Smooth muscle cell (in vitro differentiated cells): ENCODE results near the gene AMBP. TPM values are rescaled to one million over a fixed set of nuclear protein-coding genes. Genes with fewer than 3 reads are reported as not detected.

Experiments used
- DNase-seq: peaks from one replicate; lab custom pipeline; 2025; ENCODE audit not compliant: unreplicated experiment; lab: John Stamatoyannopoulos, UW
- H2AFZ ChIP-seq: fragments of 200-600 bp; sonication (generic); 2 replicates; pipeline ENCODE4 v1.6.0; 2016; ENCODE audit warnings: antibody characterized with exemption, low read depth, mild to moderate bottlenecking
- H3F3A ChIP-seq: fragments of 200-600 bp; sonication (generic); 2 replicates; pipeline ENCODE4 v1.6.0; 2017; ENCODE audit warnings: antibody characterized with exemption, low read depth
- H3K27ac ChIP-seq: fragments of 200-600 bp; sonication (generic); 2 replicates; pipeline ENCODE4 v1.5.1; 2016; ENCODE audit warnings: low read depth, mild to moderate bottlenecking
- H3K27me3 ChIP-seq: fragments of 200-600 bp; sonication (generic); 2 replicates; pipeline ENCODE4 v1.6.1; 2016; ENCODE audit warnings: low read depth, mild to moderate bottlenecking
- H3K36me3 ChIP-seq: fragments of 200-600 bp; sonication (generic); 2 replicates; pipeline ENCODE4 v1.5.1; 2016; ENCODE audit warnings: low read depth
- H3K4me1 ChIP-seq: fragments of 200-600 bp; sonication (generic); 2 replicates; pipeline ENCODE4 v1.5.1; 2016; ENCODE audit warnings: low read depth
- H3K4me2 ChIP-seq: fragments of 200-600 bp; sonication (generic); 2 replicates; pipeline ENCODE4 v1.6.0; 2016; ENCODE audit warnings: mild to moderate bottlenecking
- H3K4me3 ChIP-seq: fragments of 200-600 bp; sonication (generic); 2 replicates; pipeline ENCODE4 v1.5.1; 2016; ENCODE audit warnings: mild to moderate bottlenecking
- H3K79me2 ChIP-seq: fragments of 200-600 bp; sonication (generic); 2 replicates; pipeline ENCODE4 v1.6.0; 2016; ENCODE audit warnings: low read depth, mild to moderate bottlenecking
- H3K9ac ChIP-seq: fragments of 200-600 bp; sonication (generic); 2 replicates; pipeline ENCODE4 v1.6.0; 2016; ENCODE audit warnings: low read depth
- H3K9me3 ChIP-seq: fragments of 200-600 bp; sonication (generic); replicated peaks from 2 replicates; pipeline ENCODE4 v1.5.1; 2016; ENCODE audit warnings: low read depth
- H4K20me1 ChIP-seq: fragments of 200-600 bp; sonication (generic); 2 replicates; pipeline ENCODE4 v1.6.0; 2016; ENCODE audit warnings: low read depth
- CTCF ChIP-seq: fragments of 200-600 bp; sonication (generic); IDR thresholded peaks from 2 replicates; pipeline ENCODE4 v1.5.1; 2017; ENCODE audit warnings: borderline replicate concordance, mild to moderate bottlenecking, antibody characterized with exemption; ENCODE audit not compliant: insufficient read depth, poor library complexity, severe bottlenecking
- WGBS: methylation state at CpG from one replicate; pipeline ENCODE4 v1.1.7; 2016; ENCODE audit warnings: low lambda C conversion rate; 5-methylcytosine and 5-hydroxymethylcytosine counted together
- polyA plus RNA-seq: library from polyadenylated mRNA; unstranded; fragments of >200 nt; fragmentation: Nextera tagmentation; extraction: Ambion mirVana; gene quantifications from 2 replicates; pipeline ENCODE4 v1.2.1, GENCODE V29; 2016
- total RNA-seq: library from RNA; depleted of rRNA; stranded (reverse); fragments of >200 nt; gene quantifications from 2 replicates; pipeline ENCODE4 v1.2.3, GENCODE V29; 2014

The AMBP gene
- total and polyA plus RNA-seq, 2 experiments from 2014 or later: 0.35 TPM; not detected in 1

- H4K20me1 ChIP-seq: no peaks in the 10 kb centered on the region
- no peaks in the 10 kb centered on the region for H3K36me3 ChIP-seq
- no peak for TF ChIP-seq CTCF
- no peak overlapping the region for H3K4me3 ChIP-seq
- H3K79me2 ChIP-seq: no peaks in the 10 kb centered on the region
- H3K27ac ChIP-seq: no peak overlapping the region
- H3F3A ChIP-seq: no peaks in the 10 kb centered on the region
- H3K4me1 ChIP-seq: no peaks in the 10 kb centered on the region
- H3K27me3 ChIP-seq: peaks cover 29% of the 10 kb centered on the region
- H3K9me3 ChIP-seq: no peaks in the 10 kb centered on the region
- no peak overlapping the region for H3K4me2 ChIP-seq
- no peak overlapping the region for H3K9ac ChIP-seq
- 71% methylated on average over 4 of the region's 4 CpGs for WGBS
- DNase-seq: no peak
- H2AFZ ChIP-seq: no peak overlapping the region
These were observed 2.5 kb downstream of the AMBP start for GRCh38 chr9:114075602-114076001.

GRCh38 chr9:114072184-114073140, 5.6 kb downstream of the AMBP start:
- no peaks in the 10 kb centered on the region for H3K36me3 ChIP-seq
- no peaks in the 10 kb centered on the region for H3F3A ChIP-seq
- no peak overlapping the region for H3K27ac ChIP-seq
- H3K9me3 ChIP-seq: no peaks in the 10 kb centered on the region
- no peak for DNase-seq
- no peaks in the 10 kb centered on the region for H3K79me2 ChIP-seq
- no peak for TF ChIP-seq CTCF
- no peak overlapping the region for H3K9ac ChIP-seq
- 80% methylated on average over 14 of the region's 14 CpGs for WGBS
- no peaks in the 10 kb centered on the region for H3K4me1 ChIP-seq
- H3K27me3 ChIP-seq: peaks cover 29% of the 10 kb centered on the region
- no peak overlapping the region for H2AFZ ChIP-seq
- no peak overlapping the region for H3K4me3 ChIP-seq
- H4K20me1 ChIP-seq: no peaks in the 10 kb centered on the region
- no peak overlapping the region for H3K4me2 ChIP-seq

GRCh38 chr9:114071197-114071795, 6.8 kb downstream of the AMBP start:
- H3K27me3 ChIP-seq: peaks cover 22% of the 10 kb centered on the region
- no peak overlapping the region for H3K27ac ChIP-seq
- no peak for TF ChIP-seq CTCF
- no peaks in the 10 kb centered on the region for H3F3A ChIP-seq
- no peaks in the 10 kb centered on the region for H3K4me1 ChIP-seq
- no peaks in the 10 kb centered on the region for H3K9me3 ChIP-seq
- no peak overlapping the region for H3K4me2 ChIP-seq
- no peak overlapping the region for H3K9ac ChIP-seq
- no peak overlapping the region for H2AFZ ChIP-seq
- no peak for DNase-seq
- no peaks in the 10 kb centered on the region for H3K36me3 ChIP-seq
- H3K79me2 ChIP-seq: no peaks in the 10 kb centered on the region
- WGBS: 90% methylated on average over 7 of the region's 7 CpGs
- no peak overlapping the region for H3K4me3 ChIP-seq
- H4K20me1 ChIP-seq: no peaks in the 10 kb centered on the region
